Caco-2 (cell line): ENCODE measurements around the gene CRB1. TPM values are rescaled to one million over a fixed set of nuclear protein-coding genes. Genes with fewer than 3 reads are reported as not detected.

Experiments used
- BruUV-seq: library from RNA; stranded (reverse); fragments of 400-500 nt; replicated peaks from 2 replicates; lab custom pipeline; 2021; lab: Mats Ljungman, UMichigan
- CTCF ChIA-PET: fragments of 300-600 bp; sonication (Branson Sonifier 250); formaldehyde crosslinking; loops from one replicate; lab custom pipeline; 2022; ENCODE audit warnings: antibody characterized with exemption; lab: Charles Lee
- POLR2A ChIA-PET: fragments of 300-600 bp; sonication (Branson Sonifier 250); formaldehyde crosslinking; loops from one replicate; lab custom pipeline; 2022; ENCODE audit warnings: antibody characterized with exemption; lab: Charles Lee
- DNase-seq, 2 experiments: peaks; one replicate each; pipeline versions ENCODE4 v3.0.0 to v3.0.0-alpha.2; 2020 to 2022
- H3K27me3 ChIP-seq: replicated peaks from 2 replicates; pipeline ENCODE4 v1.6.0; 2011; ENCODE audit warnings: low read length; ENCODE audit not compliant: control insufficient read depth, insufficient read depth
- H3K36me3 ChIP-seq: 2 replicates; pipeline ENCODE4 v1.5.1; 2011; ENCODE audit warnings: low read length; ENCODE audit not compliant: control insufficient read depth, insufficient read depth
- H3K4me1 ChIP-seq: fragments of 250-450 bp; sonication (Bioruptor Pico); 2 replicates; pipeline ENCODE4 v1.5.1; 2020; ENCODE audit warnings: mild to moderate bottlenecking
- H3K4me3 ChIP-seq: 2 replicates; pipeline ENCODE4 v1.5.1; 2011; ENCODE audit warnings: low read depth, mild to moderate bottlenecking, control low read depth, low read length
- H3K9me3 ChIP-seq: fragments of 250-450 bp; sonication (Bioruptor Pico); 2 replicates; pipeline ENCODE4 v1.5.1; 2020; ENCODE audit warnings: mild to moderate bottlenecking, moderate library complexity
- H3K27ac Mint-ChIP-seq: one replicate; pipeline ENCODE4 v1.8.0; 2022; ENCODE audit warnings: mixed read lengths; ENCODE audit not compliant: unreplicated experiment
- H3K27me3 Mint-ChIP-seq: one replicate; pipeline ENCODE4 v1.8.0; 2022; ENCODE audit warnings: mixed read lengths; ENCODE audit not compliant: insufficient read depth, unreplicated experiment
- H3K36me3 Mint-ChIP-seq: one replicate; pipeline ENCODE4 v1.8.0; 2022; ENCODE audit warnings: mild to moderate bottlenecking, mixed read lengths; ENCODE audit not compliant: insufficient read depth, unreplicated experiment
- H3K4me1 Mint-ChIP-seq: one replicate; pipeline ENCODE4 v1.8.0; 2022; ENCODE audit warnings: low read depth, mixed read lengths; ENCODE audit not compliant: unreplicated experiment
- H3K4me3 Mint-ChIP-seq: one replicate; pipeline ENCODE4 v1.8.0; 2022; ENCODE audit warnings: mild to moderate bottlenecking, moderate library complexity, mixed read lengths; ENCODE audit not compliant: unreplicated experiment
- H3K9me3 Mint-ChIP-seq: one replicate; pipeline ENCODE4 v1.8.0; 2022; ENCODE audit warnings: mixed read lengths; ENCODE audit not compliant: unreplicated experiment
- intact Hi-C: fragments of 100-400 bp; cut with micrococcal nuclease; formaldehyde crosslinking; loops from one replicate; pipeline ENCODE4 v1.10.0; 2022; ENCODE audit not compliant: unreplicated experiment
- total RNA-seq: library from RNA; stranded (reverse); gene quantifications from 2 replicates; pipeline ENCODE4 v1.2.3, GENCODE V29; 2022
- TF ChIP-seq, protein P1 (sequence below), 2 experiments: fragments of 200-600 bp in 1 of 2; IDR thresholded peaks; 1 replicate in 1 of 2; 2 replicates in 1 of 2; pipeline versions ENCODE4 v1.5.1 to v1.8.0; 2011 to 2022; ENCODE audit warnings: antibody characterized with exemption in 1 of 2, control low read depth in 1 of 2, inconsistent platforms in 1 of 2, low read depth in 1 of 2, low read length in 1 of 2, mild to moderate bottlenecking in 1 of 2, moderate library complexity in 1 of 2; ENCODE audit not compliant: insufficient read depth in 1 of 2, severe bottlenecking in 1 of 2, unreplicated experiment in 1 of 2

Gene CRB1
- total RNA-seq, 1 experiment from 2014 or later = not detected

DNA sequence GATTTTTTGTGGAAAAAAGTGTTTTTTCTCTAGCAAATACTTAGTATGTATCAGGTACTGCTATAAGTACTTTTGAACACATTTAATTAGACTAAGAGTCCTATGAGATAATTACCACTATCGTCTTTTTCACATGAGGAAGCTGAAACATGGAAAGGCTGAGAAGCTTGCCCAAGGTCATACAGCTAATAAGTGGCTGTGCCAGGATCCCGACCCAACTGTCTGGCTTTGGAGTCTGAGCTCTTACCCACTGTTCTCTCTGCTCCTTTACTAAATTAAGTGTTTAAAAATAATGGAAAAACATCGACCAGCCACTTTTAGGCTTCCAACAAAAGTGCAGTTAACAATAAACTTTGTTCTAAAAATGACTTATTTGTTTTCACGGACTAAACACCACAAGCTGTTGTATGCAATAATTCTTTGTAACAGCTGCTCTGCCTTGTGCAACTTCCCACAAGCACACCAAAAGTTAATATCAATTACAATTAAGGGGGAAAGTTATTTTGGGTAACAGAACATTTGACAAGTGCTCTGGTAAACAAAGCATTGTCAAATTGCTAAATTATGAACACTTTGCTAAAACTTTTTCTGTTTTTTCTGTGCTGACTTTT lies 75.7 kb downstream of the CRB1 start:
- Histone ChIP-seq H3K9me3 (no peaks in the 10 kb centered on the region), H3K36me3 (no peaks in the 10 kb centered on the region), H3K4me3 (no peak overlapping the region), H3K4me1 (no peaks in the 10 kb centered on the region), H3K27me3 (no peaks in the 10 kb centered on the region)
- H3K36me3 Mint-ChIP-seq = no peaks in the 10 kb centered on the region
- ChIA-PET CTCF (no interaction called here), POLR2A (no interaction called here)
- H3K4me3 Mint-ChIP-seq = no peak overlapping the region
- intact Hi-C loops = no loop called here
- H3K27me3 Mint-ChIP-seq = peaks cover 6% of the 10 kb centered on the region
- H3K27ac Mint-ChIP-seq = no peak overlapping the region
- TF ChIP-seq, protein P1, sequence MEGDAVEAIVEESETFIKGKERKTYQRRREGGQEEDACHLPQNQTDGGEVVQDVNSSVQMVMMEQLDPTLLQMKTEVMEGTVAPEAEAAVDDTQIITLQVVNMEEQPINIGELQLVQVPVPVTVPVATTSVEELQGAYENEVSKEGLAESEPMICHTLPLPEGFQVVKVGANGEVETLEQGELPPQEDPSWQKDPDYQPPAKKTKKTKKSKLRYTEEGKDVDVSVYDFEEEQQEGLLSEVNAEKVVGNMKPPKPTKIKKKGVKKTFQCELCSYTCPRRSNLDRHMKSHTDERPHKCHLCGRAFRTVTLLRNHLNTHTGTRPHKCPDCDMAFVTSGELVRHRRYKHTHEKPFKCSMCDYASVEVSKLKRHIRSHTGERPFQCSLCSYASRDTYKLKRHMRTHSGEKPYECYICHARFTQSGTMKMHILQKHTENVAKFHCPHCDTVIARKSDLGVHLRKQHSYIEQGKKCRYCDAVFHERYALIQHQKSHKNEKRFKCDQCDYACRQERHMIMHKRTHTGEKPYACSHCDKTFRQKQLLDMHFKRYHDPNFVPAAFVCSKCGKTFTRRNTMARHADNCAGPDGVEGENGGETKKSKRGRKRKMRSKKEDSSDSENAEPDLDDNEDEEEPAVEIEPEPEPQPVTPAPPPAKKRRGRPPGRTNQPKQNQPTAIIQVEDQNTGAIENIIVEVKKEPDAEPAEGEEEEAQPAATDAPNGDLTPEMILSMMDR (IDR thresholded peaks at IDR 0.05; ENCODE audit: insufficient read depth in 1 of 2, low read depth in 1 of 2, low read length in 1 of 2, severe bottlenecking in 1 of 2, unreplicated experiment in 1 of 2) = no peak
- no TSS peak for BruUV-seq
- peaks cover 10% of the 10 kb centered on the region for H3K4me1 Mint-ChIP-seq
- DNase-seq = no peak
- H3K9me3 Mint-ChIP-seq = no peaks in the 10 kb centered on the region

DNA sequence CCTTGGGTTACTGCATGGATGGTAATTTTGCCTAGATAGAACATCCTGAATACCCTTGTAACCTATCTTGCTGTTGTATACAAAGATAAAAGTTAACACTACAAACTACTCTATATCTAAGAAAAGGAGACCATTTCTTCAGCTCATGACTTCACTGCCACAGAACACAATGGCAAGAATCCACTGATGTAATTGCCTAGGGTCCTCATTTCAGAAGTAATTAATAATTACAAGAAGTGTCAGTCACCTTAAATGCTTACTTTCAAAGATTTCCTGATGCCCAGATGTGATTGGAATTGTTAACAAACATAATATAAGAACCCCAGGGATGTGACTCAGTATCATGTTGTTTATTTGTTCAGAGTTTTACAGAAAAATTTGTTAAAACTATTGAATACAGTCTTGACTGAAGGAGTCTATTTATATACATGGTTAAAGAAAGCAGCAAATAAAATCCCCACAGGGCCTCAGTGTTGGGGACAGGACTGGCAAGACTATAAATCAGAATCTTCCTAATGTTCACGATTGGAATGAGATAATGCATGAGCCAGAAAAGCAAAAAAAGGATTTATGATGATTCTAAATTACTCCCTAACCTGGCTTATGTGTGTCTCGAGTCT lies 83.9 kb downstream of the CRB1 start:
- Histone ChIP-seq H3K36me3 (no peaks in the 10 kb centered on the region), H3K4me1 (no peaks in the 10 kb centered on the region), H3K27me3 (no peaks in the 10 kb centered on the region), H3K4me3 (no peak overlapping the region), H3K9me3 (no peaks in the 10 kb centered on the region)
- Mint-ChIP-seq H3K27me3 (no peaks in the 10 kb centered on the region), H3K4me3 (no peak overlapping the region), H3K36me3 (no peaks in the 10 kb centered on the region), H3K4me1 (no peaks in the 10 kb centered on the region), H3K27ac (no peak overlapping the region), H3K9me3 (no peaks in the 10 kb centered on the region)
- DNase-seq = no peak
- TF ChIP-seq, protein P1 (IDR thresholded peaks at IDR 0.05; ENCODE audit: insufficient read depth in 1 of 2, low read depth in 1 of 2, low read length in 1 of 2, severe bottlenecking in 1 of 2, unreplicated experiment in 1 of 2) = no peak
- intact Hi-C loops = no loop called here
- ChIA-PET CTCF (no interaction called here), POLR2A (no interaction called here)
- BruUV-seq = no TSS peak

DNA sequence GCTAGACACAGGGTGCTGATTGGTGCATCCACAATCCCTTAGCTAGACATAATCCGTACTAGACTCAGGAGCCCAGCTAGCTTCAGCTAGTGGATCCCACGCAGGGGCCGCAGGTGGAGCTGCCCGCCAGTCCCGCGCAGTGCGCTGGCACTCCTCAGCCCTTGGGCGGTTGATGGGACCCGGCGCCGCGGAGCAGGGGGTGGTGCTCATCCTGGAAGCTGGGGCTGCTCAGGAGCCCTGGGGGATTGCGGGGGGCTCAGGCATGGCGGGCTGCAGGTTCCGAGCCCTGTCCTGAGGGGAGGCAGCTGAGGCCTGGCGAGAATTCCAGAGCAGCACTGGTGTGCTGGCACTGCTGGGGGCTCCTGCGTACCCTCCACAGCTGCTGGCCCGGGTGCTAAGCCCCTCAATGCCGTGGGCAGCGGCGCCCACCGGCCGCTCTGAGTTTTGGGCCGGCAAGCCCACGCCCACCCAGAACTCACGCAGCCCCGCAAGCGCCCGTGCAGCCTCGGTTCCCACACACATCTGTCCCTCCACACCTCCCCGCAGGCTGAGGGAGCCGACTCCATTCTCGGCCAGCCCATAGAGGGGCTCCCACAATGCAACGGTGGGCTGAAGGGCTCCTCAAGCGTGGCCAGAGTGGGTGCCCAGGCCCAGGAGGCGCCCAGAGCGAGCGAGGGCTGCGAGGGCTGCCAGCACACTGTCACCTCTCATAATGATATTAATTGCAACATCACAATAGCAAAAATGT lies 87.4 kb downstream of the CRB1 start:
- no peak for DNase-seq
- TF ChIP-seq, protein P1 (IDR thresholded peaks at IDR 0.05; ENCODE audit: insufficient read depth in 1 of 2, low read depth in 1 of 2, low read length in 1 of 2, severe bottlenecking in 1 of 2, unreplicated experiment in 1 of 2) = no peak
- no peaks in the 10 kb centered on the region for H3K36me3 ChIP-seq
- Mint-ChIP-seq H3K36me3 (no peaks in the 10 kb centered on the region), H3K27me3 (no peaks in the 10 kb centered on the region), H3K27ac (no peak overlapping the region), H3K9me3 (no peaks in the 10 kb centered on the region), H3K4me1 (no peaks in the 10 kb centered on the region), H3K4me3 (no peak overlapping the region)
- no peaks in the 10 kb centered on the region for H3K4me1 ChIP-seq
- no peak overlapping the region for H3K4me3 ChIP-seq
- no TSS peak for BruUV-seq
- H3K9me3 ChIP-seq = no peaks in the 10 kb centered on the region
- ChIA-PET POLR2A (no interaction called here), CTCF (interaction anchor here (0.6 kb wide), 1 partner anchor 717 kb away, joined by 6 read pairs; no protein-coding TSS in a partner anchor)
- H3K27me3 ChIP-seq = no peaks in the 10 kb centered on the region
- intact Hi-C loops = no loop called here
